Right lobe of liver (tissue), 6 donors: ENCODE data around the gene DAND5. TPM values are rescaled to one million over a fixed set of nuclear protein-coding genes. Genes with fewer than 3 reads are reported as not detected.

Experiments used
- ATAC-seq, 4 donors: fragments of 200-7000 bp; cut with Tn5 transposase; one replicate each; pipeline ENCODE4 v1.9.1; 2020; ENCODE audit warnings: mild to moderate bottlenecking in 4 of 4, moderate library complexity in 4 of 4
- DNase-seq, 3 donors: peaks; one replicate each; pipeline ENCODE4 v3.0.0-alpha.2; 2020
- H3K27ac ChIP-seq, 3 donors: fragments of 200-600 bp; one replicate each; pipeline ENCODE4 v1.8.0; 2022
- H3K27me3 ChIP-seq, 2 donors: fragments of 200-600 bp; one replicate each; pipeline ENCODE4 v1.8.0; 2022
- H3K36me3 ChIP-seq, 4 donors: fragments of 200-600 bp; sonication (generic) in 1 of 4; one replicate each; pipeline versions ENCODE4 v1.5.1 to v1.8.0; 2017 to 2022; ENCODE audit warnings: control low read depth in 1 of 4
- H3K4me1 ChIP-seq, 4 donors: fragments of 200-600 bp; sonication (generic) in 1 of 4; one replicate each; pipeline versions ENCODE4 v1.5.1 to v1.8.0; 2017 to 2022; ENCODE audit warnings: control low read depth in 1 of 4
- H3K4me3 ChIP-seq, 3 donors: fragments of 200-600 bp; one replicate each; pipeline ENCODE4 v1.8.0; 2022
- H3K9me3 ChIP-seq, 4 donors: fragments of 200-600 bp; sonication (generic) in 1 of 4; one replicate each; pipeline versions ENCODE4 v1.5.1 to v1.8.0; 2017 to 2022; ENCODE audit warnings: control low read depth in 1 of 4
- CTCF ChIP-seq, 4 donors: fragments of 200-600 bp in 3 of 4; fragments of 450-650 bp in 1 of 4; IDR thresholded peaks; one replicate each; pipeline versions ENCODE4 v1.5.1 to v1.8.0; 2016 to 2022; ENCODE audit warnings: antibody characterized with exemption in 4 of 4, mild to moderate bottlenecking in 2 of 4
- POLR2A ChIP-seq: fragments of 450-650 bp; IDR thresholded peaks from one replicate; pipeline ENCODE4 v1.6.1; 2017; ENCODE audit warnings: antibody characterized with exemption, mild to moderate bottlenecking
- WGBS: methylation state at CpG from one replicate; pipeline ENCODE4 v1.1.6; 2018; ENCODE audit warnings: low coverage, low lambda C conversion rate; ENCODE audit not compliant: insufficient coverage; ENCODE audit errors: missing lambda C conversion rate; 5-methylcytosine and 5-hydroxymethylcytosine counted together
- intact Hi-C, 2 donors: fragments of 100-400 bp; cut with DNase I; formaldehyde crosslinking; loops; one replicate each; pipeline versions ENCODE4 v1.11.2 to v1.14.1; 2022
- total RNA-seq, 6 experiments: library from RNA; depleted of rRNA in 2 of 6; stranded (reverse); fragments of >200 nt in 2 of 6; fragmentation: NEBNext Ultra II Directional in 3 of 6; extraction: Animal tissue kit (Norgen Biotek cat#: 25700) in 3 of 6; gene quantifications; one replicate each; pipeline versions ENCODE4 v1.1.0 to v1.2.4, GENCODE V29; 2016 to 2023
- donor health status: DM: no; HTN: yes; CAD: no.
- donor health status: DM: no; HTN: no; CAD: no.
- donor health status: DM: no; HTN: no; CAD: no.
- donor health status: DM: no; HTN: yes; CAD: no.
- donor health status: DM: no; HTN: yes; CAD: no.

The DAND5 gene
- total RNA-seq, 6 experiments from 2014 or later, result not detected

- no peaks in the 10 kb centered on the region for H3K9me3 ChIP-seq
- H3K27ac ChIP-seq, result no peak overlapping the region
- no CpG with 5 or more reads among the region's 19 CpGs for WGBS
- intact Hi-C loops, result loop anchor here in 1 of 2 donors (10.0 kb wide), 1 partner anchor 45 kb away; the partner anchor contains the start of genes DNASE2 and KLF1
- peaks cover 0 to 16% (median 7%) of the 10 kb centered on the region in 4 donors for H3K4me1 ChIP-seq
- no peak for ATAC-seq
- no peak for DNase-seq
- H3K36me3 ChIP-seq, result peaks cover 0 to 53% (median 23%) of the 10 kb centered on the region in 4 donors
- no peaks in the 10 kb centered on the region for H3K27me3 ChIP-seq
- TF ChIP-seq CTCF (IDR thresholded peaks at IDR 0.05) (no peak), POLR2A (no peak)
- no peak overlapping the region for H3K4me3 ChIP-seq
Observed at GRCh38 chr19:12930002-12930645, 39.3 kb upstream of the DAND5 start.

GRCh38 chr19:12932392-12933286 lies 36.7 kb upstream of the DAND5 start:
- H3K4me3 ChIP-seq, result peak overlapping the region; percentile 95 to 99 (median 99)
- TF ChIP-seq POLR2A (no peak), CTCF (IDR thresholded peaks at IDR 0.05) (no peak)
- intact Hi-C loops, result loop anchor here in 1 of 2 donors (10.0 kb wide), 1 partner anchor 48 kb away; the partner anchor contains the start of genes DNASE2 and KLF1
- ATAC-seq (no peak), DNase-seq (no peak)
- peaks cover 0 to 28% (median 15%) of the 10 kb centered on the region in 4 donors for H3K36me3 ChIP-seq
- 24% methylated on average over 11 of the region's 16 CpGs for WGBS
- no peaks in the 10 kb centered on the region for H3K9me3 ChIP-seq
- peak overlapping the region in 2 of 3 donors; percentile 61 to 66 for H3K27ac ChIP-seq
- H3K4me1 ChIP-seq, result peaks cover 0 to 20% (median 9%) of the 10 kb centered on the region in 4 donors
- no peaks in the 10 kb centered on the region for H3K27me3 ChIP-seq

GRCh38 chr19:12933287-12934072 lies 35.9 kb upstream of the DAND5 start, which contains the start of gene FARSA:
TSS of gene FARSA (minus strand) at chr19:12933711. CDS start at chr19:12933696, 15 bp downstream.
- intact Hi-C loops, result loop anchor here in 1 of 2 donors (10.0 kb wide), 1 partner anchor 49 kb away; the partner anchor contains the start of genes DNASE2 and KLF1
- H3K36me3 ChIP-seq, result peaks cover 0 to 20% (median 10%) of the 10 kb centered on the region in 4 donors
- TF ChIP-seq POLR2A (peak; percentile 43), CTCF (IDR thresholded peaks at IDR 0.05) (no peak)
- peak; percentile 73 to 82 (median 78) for ATAC-seq
- H3K4me3 ChIP-seq, result peak within 1 kb of the TSS; percentile 95 to 99 (median 99)
- peaks cover 0 to 22% (median 11%) of the 10 kb centered on the region in 4 donors for H3K4me1 ChIP-seq
- H3K9me3 ChIP-seq, result no peaks in the 10 kb centered on the region
- no peaks in the 10 kb centered on the region for H3K27me3 ChIP-seq
- peak; percentile 92 to 95 (median 94) for DNase-seq
- WGBS, result under 1% methylated on average over 16 of the region's 51 CpGs
- H3K27ac ChIP-seq, result peak within 1 kb of the TSS; percentile 61 to 69 (median 66)

GRCh38 chr19:12935071-12935470 lies 34.3 kb upstream of the DAND5 start:
- Histone ChIP-seq H3K4me3 (no peak overlapping the region), H3K36me3 (peaks cover 1 to 16% (median 10%) of the 10 kb centered on the region in 4 donors), H3K4me1 (peaks cover 0 to 29% (median 14%) of the 10 kb centered on the region in 4 donors), H3K27ac (no peak overlapping the region), H3K27me3 (no peaks in the 10 kb centered on the region), H3K9me3 (no peaks in the 10 kb centered on the region)
- ATAC-seq (no peak), DNase-seq (no peak)
- intact Hi-C loops, result loop anchor here in 1 of 2 donors (10.0 kb wide), 1 partner anchor 50 kb away; the partner anchor contains the start of genes DNASE2 and KLF1
- no peak for TF ChIP-seq CTCF (IDR thresholded peaks at IDR 0.05)
- no peak for TF ChIP-seq POLR2A
- 91% methylated on average over 6 of the region's 10 CpGs for WGBS
